GM21619 (cell line): ENCODE results near the gene TRAM2.

Experiments
- ATAC-seq: cut with Tn5 transposase; IDR thresholded peaks from one replicate; pipeline ENCODE4 v1.9.1; 2021; ENCODE audit not compliant: unreplicated experiment

The TRAM2 gene

DNA sequence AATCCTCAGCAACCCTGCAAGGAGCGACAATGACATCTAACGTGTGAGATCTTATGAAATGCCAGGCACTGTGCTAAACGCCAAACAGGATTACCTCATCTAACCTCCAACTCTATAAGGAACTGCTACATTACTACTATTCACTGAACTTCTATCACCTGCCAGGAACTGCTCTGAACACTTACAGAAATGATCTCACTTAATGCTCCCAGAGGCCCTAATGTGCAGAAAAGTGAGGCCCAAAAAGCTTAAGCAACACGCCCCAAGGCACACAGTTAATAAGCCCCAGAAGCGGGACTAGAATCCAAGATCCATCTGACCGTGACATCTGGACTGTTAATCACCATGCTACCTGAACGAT, 28.5 kb downstream of the TRAM2 start:
- no peak for ATAC-seq

DNA sequence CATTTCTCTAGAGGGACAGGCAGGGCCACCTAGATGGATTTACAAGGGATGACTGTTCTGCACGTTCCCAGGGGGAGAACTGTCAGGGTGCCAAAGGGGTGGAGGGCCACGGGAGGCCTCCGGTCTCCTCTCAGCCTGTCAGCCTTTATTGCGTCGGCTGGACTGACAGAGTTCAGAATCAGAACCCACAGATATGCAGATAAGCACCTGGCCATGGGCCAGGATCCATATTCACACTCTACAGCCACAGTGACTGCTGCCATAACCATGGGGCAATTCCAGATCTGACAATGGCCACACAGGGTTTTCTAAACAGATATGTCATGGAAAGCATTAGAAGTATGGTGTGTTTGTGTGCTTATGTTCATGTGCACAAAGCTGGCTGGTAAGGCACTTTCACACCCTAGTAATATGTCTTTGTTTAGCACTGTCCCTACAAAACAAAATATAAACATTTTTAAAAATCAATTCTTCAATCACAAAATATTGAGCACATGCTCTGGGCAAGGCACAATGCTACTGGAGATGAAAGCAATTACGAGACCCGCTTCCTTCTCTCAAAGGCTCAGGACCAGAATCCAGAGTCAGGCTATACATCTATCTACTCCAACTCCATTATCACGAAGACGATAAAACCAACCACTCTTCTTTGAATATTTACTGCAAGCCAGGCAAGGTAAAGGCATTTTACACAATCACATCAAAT, 29.1 kb downstream of the TRAM2 start:
- ATAC-seq: no peak

DNA sequence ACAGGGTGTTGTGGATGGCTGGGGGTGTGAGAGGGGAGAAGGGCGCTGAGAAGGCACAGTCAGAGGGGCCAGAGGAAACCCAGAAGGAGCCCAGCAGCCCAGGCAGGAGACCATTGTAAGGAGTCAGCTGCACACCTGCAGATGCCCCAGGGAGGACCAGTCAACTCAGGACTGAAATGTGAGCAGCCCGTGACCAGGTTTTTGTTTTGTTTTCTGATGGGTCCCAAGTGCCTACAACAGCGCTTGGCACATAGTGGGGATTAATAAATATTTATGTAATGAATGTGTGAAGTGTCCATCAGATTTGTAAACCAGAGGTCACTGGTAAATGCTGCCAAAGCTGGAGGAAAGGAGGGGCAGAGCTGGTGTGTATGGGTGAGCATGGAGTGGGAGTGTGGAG, 30.2 kb downstream of the TRAM2 start:
- ATAC-seq: peak; percentile 87

GRCh38 chr6:52546192-52546591, 30.7 kb downstream of the TRAM2 start:
- ATAC-seq: peak; percentile 51

DNA sequence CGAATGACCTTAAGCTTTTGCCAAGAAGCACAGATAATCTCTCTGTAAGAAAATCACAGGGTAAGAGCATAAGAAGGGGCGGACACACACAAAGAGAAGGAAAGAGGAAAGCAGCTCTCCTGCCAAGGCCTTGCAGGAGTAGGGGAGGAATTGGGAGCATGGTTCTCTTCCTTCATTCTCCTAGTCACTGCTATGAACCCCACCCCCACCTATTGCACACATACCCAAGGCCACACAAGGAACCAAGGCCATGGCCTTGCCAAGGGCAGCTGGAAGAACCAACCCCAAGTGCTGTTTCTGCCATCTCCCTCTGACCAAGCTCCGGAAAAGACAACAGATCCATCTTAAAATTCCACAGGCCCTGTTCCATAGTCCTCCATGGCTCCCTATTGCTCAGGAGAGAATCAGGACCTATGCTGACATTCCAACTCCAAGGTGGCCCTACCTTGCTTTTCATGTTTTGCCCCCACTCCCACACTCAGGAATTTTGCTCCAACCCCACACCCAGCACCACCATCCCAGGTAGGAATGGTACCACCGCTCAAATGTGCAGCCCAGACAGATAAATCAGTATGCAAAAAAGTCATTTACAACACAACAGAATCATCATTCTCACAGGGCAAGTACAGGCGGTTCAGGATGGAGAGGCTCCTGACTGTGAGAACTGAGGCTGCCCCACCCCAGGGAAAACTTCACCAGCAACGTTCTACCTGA, 31.3 kb downstream of the TRAM2 start:
- no peak for ATAC-seq

- ATAC-seq: no peak
Observed at GRCh38 chr6:52544602-52545405, 32.1 kb downstream of the TRAM2 start.

DNA sequence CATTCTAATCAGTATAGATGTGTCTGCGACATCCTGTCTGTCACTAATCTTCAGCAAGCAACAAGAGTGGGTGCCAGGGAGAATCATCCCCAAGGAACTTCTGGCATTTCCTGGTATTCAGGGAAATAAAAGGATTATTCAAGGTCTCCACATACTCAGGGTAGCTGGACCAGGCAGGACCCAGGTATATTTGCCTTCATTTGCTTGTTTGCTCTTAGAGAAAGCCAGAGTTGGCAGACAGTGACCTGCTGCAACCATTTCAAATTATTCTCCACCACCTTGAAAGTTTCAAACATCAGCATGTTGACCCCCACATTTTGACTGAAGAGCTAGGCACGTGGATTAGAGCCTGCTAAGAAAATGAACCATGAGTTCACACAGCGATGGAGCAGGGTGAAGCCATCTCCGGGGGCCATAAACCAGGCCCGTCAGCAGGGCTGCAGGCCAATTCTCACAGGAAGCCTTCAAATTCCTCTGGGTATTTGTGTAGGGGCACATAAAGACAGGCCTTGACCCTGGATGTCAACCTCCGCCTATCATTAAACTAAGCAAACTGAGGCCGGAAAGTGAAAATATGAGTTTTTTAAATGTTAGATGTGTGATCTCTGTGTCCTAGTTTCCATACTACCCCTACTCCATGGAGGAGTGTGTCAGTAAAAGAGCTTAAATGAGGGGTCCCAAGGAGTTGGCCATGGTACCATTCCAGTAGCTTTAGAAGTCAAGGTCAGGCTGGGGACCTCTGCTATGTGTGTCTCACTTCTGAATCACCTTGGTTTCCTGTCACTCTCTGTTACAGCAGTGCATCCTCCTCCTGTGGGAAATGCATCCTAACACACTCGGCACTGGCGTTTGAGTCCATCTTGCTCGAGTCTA, 32.9 kb downstream of the TRAM2 start:
- ATAC-seq: no peak

GRCh38 chr6:52543262-52543661, 33.6 kb downstream of the TRAM2 start:
- ATAC-seq: no peak

GRCh38 chr6:52541135-52541534, 35.7 kb downstream of the TRAM2 start:
- ATAC-seq: no peak

- ATAC-seq: no peak
Observed at GRCh38 chr6:52540286-52540902, 36.5 kb downstream of the TRAM2 start.

- no peak for ATAC-seq
Observed at GRCh38 chr6:52539607-52540006, 37.3 kb downstream of the TRAM2 start.

- ATAC-seq: no peak
Observed at GRCh38 chr6:52538901-52539354, 37.9 kb downstream of the TRAM2 start.

GRCh38 chr6:52538252-52538900, 38.5 kb downstream of the TRAM2 start:
- no peak for ATAC-seq

DNA sequence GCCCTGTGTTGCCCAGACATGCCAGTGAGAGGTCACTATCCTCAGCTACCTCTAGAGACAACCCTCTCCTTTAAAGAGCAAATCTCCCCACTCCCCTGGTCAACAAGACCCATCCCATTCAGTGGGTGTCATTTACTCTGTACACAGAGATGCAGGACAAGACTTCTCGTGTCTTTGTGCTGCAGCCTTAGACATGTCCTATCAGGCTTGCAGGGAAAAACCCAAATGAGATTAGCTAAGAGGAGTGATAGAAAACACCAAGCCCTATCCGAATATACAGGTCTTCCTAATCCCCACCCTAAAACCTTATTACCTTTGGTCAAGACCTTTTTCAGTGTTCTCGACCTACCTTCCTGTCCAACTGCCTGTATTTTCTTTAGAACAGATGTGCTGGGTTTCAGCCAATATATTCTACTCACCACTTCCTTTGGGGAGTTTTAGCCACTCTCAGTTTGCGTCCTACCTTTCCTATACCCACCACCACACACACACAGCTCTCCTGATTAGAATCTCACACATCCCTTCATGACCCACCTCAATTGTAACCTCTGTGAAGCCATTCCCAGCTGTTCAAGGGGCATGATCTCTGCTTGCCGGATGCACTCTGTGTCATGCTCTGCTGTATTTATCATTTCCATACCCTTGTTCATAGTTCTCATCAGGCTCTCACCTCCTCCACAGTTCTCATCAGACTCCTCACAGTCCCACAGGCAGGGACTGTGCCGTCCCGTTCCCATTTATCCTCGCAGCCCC, 39.7 kb downstream of the TRAM2 start:
- peak; percentile 75 for ATAC-seq

DNA sequence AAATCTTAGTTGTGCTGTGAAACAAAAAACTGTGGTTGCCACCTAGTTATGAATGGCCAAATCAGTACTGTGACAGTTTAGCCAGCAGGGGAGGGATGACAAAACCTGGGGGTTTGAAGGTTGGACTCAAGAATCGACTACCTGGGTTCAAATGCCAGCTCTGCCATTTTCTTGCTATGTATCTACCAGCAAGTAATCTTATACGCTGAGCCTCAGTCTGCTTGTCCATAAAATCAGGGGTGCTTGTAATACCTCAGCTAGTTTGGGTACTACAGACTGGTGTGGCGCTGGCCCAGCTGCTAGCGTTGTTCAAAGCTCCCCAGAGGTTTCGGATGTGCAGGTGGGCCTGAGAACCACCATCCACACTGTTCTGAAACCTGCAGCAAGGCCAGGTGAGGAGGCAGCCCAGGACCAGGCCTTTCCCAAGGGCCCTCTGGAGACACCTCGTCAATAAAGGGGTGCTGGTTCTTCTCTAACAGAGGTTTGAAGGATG, 40.4 kb downstream of the TRAM2 start:
- ATAC-seq: peak; percentile 29

GRCh38 chr6:52535711-52536423, 41.0 kb downstream of the TRAM2 start:
- no peak for ATAC-seq

- ATAC-seq: peak; percentile 27
Observed at GRCh38 chr6:52534966-52535390, 41.9 kb downstream of the TRAM2 start.

DNA sequence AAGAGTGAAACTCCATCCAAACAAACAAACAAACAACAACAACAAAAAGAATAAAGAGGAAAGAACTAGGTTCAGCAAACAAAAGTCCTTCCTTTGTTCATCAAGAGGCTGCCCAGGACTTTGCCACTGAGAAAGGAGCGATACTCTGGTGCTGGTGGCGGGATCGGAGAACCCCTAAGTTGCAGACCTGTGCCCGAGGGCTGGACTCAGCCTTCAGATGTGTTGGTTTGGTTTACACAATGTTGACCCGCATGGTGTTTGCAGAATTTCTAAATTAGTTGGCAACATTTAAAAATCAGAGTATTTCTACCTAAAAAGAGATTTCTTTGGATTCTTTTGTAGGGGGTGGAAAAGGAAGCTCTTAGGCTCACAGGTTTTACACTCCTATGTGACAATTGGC, 42.5 kb downstream of the TRAM2 start:
- no peak for ATAC-seq
